ENCODE data around the gene AKAP13.

Gene AKAP13

DNA sequence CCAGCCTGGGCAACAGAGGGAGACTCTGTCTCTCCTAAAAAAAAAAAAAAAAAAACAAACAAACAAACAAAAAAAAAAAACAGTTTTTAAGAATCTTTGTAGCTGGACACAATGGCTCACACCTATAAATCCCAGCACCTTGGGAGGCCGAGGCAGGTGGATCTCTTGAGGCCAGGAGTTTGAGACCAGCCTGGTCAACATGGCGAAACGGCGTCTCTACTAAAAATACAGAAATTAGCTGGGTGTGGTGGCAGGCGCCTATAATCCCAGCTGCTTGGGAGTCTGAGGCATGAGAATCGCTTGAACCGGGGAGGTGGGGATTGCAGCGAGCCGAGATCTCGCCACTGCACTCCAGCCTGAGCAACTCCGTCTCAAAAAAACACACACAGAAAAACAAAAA is 361.3 kb downstream of the AKAP13 start:
- no peak for DNase-seq (ENCODE audit: extremely low read depth, low read depth)
- no peak overlapping the region for H3K4me3 ChIP-seq (replicated peaks; ENCODE audit: low read depth, low read length)
- TF ChIP-seq, protein P1, sequence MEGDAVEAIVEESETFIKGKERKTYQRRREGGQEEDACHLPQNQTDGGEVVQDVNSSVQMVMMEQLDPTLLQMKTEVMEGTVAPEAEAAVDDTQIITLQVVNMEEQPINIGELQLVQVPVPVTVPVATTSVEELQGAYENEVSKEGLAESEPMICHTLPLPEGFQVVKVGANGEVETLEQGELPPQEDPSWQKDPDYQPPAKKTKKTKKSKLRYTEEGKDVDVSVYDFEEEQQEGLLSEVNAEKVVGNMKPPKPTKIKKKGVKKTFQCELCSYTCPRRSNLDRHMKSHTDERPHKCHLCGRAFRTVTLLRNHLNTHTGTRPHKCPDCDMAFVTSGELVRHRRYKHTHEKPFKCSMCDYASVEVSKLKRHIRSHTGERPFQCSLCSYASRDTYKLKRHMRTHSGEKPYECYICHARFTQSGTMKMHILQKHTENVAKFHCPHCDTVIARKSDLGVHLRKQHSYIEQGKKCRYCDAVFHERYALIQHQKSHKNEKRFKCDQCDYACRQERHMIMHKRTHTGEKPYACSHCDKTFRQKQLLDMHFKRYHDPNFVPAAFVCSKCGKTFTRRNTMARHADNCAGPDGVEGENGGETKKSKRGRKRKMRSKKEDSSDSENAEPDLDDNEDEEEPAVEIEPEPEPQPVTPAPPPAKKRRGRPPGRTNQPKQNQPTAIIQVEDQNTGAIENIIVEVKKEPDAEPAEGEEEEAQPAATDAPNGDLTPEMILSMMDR (IDR thresholded peaks at IDR 0.05; ENCODE audit: low read depth, low read length, missing control alignments): no peak

DNA sequence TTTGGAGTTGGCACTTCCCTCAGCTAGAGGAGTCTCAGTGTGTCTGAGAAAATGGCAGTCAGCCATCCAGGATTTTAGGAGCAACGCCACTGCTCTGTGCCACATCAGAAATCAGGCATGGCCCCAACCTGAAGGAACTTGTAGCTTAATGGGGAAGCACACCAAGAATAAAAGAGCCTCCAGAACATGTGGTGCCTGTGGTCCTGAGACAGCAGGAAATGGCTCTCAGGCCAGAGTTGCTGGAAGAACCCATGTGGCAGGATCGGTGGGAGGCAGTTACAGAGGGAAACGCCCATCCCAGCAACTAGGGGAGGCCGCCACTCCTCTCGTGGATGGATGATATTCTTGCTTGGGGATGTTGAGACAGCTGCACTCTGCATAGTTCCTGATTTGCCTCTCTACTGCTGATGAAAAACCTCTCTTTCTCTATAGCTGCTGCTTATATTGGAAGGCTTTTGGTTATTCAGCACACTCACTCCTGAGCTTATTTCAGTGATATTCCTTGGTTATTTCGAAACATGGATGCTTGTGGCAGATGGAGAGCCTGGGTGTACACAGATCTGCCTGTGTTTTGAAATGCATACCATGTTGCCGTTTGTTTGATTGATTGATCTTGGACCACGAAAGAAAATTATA is 361.9 kb downstream of the AKAP13 start:
- no peak overlapping the region for H3K4me3 ChIP-seq (replicated peaks; ENCODE audit: low read depth, low read length)
- peak; percentile 12 for DNase-seq (ENCODE audit: extremely low read depth, low read depth)
- TF ChIP-seq, protein P1 (IDR thresholded peaks at IDR 0.05; ENCODE audit: low read depth, low read length, missing control alignments): no peak

DNA sequence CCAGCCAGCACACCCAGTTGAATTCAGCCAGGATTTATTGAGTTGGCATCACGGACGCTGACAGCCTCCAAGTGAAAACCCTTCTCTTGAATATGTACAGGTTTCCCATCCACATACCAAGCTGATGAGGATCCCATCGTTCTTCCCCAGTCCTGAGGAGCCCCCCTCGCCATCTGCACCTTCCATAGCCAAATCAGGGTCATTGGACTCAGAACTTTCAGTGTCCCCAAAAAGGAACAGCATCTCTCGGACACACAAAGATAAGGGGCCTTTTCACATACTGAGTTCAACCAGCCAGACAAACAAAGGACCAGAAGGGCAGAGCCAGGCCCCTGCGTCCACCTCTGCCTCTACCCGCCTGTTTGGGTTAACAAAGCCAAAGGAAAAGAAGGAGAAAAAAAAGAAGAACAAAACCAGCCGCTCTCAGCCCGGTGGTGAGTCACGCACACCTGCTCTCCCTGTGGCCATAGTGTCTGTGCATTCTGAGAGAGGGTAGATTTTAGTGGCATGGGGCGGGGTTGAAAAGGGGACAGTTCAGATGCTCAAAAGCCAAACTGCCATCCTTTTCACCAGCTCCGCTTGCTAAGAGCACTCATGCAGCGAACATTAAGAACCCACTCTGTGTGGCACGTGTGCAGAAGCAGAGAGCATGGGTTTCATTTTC is 363.1 kb downstream of the AKAP13 start:
- DNase-seq (ENCODE audit: extremely low read depth, low read depth): no peak
- no peak overlapping the region for H3K4me3 ChIP-seq (replicated peaks; ENCODE audit: low read depth, low read length)
- TF ChIP-seq, protein P1 (IDR thresholded peaks at IDR 0.05; ENCODE audit: low read depth, low read length, missing control alignments): no peak

DNA sequence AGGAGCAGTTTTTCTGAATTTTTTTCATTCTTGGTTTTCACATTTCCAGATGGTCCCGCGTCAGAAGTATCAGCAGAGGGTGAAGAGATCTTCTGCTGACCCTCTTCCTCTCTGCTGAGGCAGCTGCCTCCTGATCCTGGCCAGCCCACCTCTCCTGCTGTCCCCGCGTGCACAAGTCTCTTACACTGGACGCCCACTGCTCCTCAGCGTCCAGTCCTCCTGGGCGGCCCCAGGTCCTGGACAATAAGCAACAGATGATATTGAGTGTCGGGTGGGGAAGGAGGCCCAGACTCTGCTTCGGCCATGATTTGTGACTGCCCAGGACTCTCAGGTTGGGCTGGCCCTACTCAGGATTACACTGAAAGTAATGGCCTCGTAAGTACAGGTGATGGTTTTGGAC is 364.2 kb downstream of the AKAP13 start:
- no peak for DNase-seq (ENCODE audit: extremely low read depth, low read depth)
- H3K4me3 ChIP-seq (replicated peaks; ENCODE audit: low read depth, low read length): no peak overlapping the region
- TF ChIP-seq, protein P1 (IDR thresholded peaks at IDR 0.05; ENCODE audit: low read depth, low read length, missing control alignments): no peak

DNA sequence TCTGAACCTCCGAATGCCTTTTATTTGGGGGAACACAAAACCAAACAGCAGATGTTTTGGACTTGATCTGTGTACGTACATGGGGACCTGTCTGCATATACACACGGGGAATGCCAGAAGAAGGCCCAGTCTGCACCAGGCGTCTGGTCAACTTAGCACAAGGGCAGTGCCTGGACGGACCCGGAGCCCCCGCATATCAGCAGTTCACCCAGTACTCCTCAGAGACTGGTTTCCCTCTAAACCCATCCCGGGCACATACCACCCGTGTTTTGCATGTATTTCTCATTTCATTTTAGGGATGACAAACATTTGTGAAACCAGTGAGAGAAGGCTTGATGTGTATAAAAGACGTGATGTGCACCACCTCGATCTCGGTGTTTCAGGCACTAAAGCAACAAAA is 364.6 kb downstream of the AKAP13 start:
- no peak for DNase-seq (ENCODE audit: extremely low read depth, low read depth)
- TF ChIP-seq, protein P1 (IDR thresholded peaks at IDR 0.05; ENCODE audit: low read depth, low read length, missing control alignments): no peak
- no peak overlapping the region for H3K4me3 ChIP-seq (replicated peaks; ENCODE audit: low read depth, low read length)

DNA sequence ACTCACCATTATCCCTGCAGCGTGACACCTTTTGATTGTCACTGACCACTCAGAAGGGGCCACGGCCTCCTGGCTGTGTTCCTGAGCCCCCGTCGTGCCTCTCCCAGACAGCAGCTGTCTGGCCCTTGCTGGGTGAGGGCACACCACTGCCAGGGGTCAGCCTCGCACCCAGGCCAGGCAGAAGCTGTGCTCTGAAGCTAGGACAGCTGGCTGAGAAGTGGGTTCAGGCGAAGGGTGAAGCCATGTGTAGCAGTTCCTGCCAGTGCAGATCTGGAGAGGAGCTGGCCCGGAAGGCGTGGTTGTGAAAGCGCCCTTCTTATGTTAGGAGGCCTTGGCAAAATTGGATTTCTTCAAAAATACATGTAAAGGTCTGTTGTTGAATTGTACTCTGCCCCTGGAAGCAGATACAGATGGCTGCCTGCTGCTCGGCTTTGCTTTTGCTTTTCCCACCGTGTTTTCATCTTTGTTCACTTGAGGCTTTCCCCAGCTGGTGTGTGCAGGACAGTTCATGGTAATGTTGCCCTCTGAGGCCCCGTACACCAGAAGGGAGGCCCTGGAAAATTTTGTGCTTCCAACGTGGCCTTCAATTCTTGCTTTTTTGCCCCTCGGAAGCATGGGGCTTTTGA is 365.2 kb downstream of the AKAP13 start:
- no peak overlapping the region for H3K4me3 ChIP-seq (replicated peaks; ENCODE audit: low read depth, low read length)
- no peak for DNase-seq (ENCODE audit: extremely low read depth, low read depth)
- TF ChIP-seq, protein P1 (IDR thresholded peaks at IDR 0.05; ENCODE audit: low read depth, low read length, missing control alignments): no peak
